MM.1S (cell line): ENCODE data around the gene TMEM44.

Experiments used
- DNase-seq: peaks from one replicate; pipeline ENCODE4 v3.0.0-alpha.2; 2015
- H2AFZ ChIP-seq: fragments of 300-600 bp; sonication (generic); 2 replicates; pipeline ENCODE4 v1.6.0; 2016; ENCODE audit warnings: antibody characterized with exemption, low read length
- H3F3A ChIP-seq: fragments of 300-600 bp; sonication (generic); 2 replicates; pipeline ENCODE4 v1.6.1; 2016; ENCODE audit warnings: mild to moderate bottlenecking, antibody characterized with exemption, low read length, moderate library complexity, mixed read lengths; ENCODE audit not compliant: insufficient read depth
- H3K27ac ChIP-seq: fragments of 300-600 bp; sonication (generic); 2 replicates; pipeline ENCODE4 v1.5.1; 2016; ENCODE audit warnings: mild to moderate bottlenecking, low read length
- H3K27me3 ChIP-seq: fragments of 300-600 bp; sonication (generic); replicated peaks from 2 replicates; pipeline ENCODE4 v1.6.0; 2016; ENCODE audit warnings: low read length; ENCODE audit not compliant: insufficient read depth
- H3K36me3 ChIP-seq: fragments of 300-600 bp; sonication (generic); replicated peaks from 2 replicates; pipeline ENCODE4 v1.6.1; 2016; ENCODE audit warnings: mild to moderate bottlenecking, low read length, mixed read lengths; ENCODE audit not compliant: insufficient read depth
- H3K4me1 ChIP-seq: fragments of 300-600 bp; sonication (generic); 2 replicates; pipeline ENCODE4 v1.6.1; 2016; ENCODE audit warnings: low read length, mixed read lengths
- H3K4me2 ChIP-seq: fragments of 300-600 bp; sonication (generic); 2 replicates; pipeline ENCODE4 v1.6.0; 2016; ENCODE audit warnings: low read depth, low read length
- H3K4me3 ChIP-seq: fragments of 300-600 bp; sonication (generic); 2 replicates; pipeline ENCODE4 v1.5.1; 2016; ENCODE audit warnings: low read length, mixed read lengths
- H3K79me2 ChIP-seq: fragments of 300-600 bp; sonication (generic); 2 replicates; pipeline ENCODE4 v1.6.1; 2016; ENCODE audit warnings: mixed run types, low read length, mixed read lengths
- H3K9ac ChIP-seq: fragments of 300-600 bp; sonication (generic); 2 replicates; pipeline ENCODE4 v1.6.1; 2016; ENCODE audit warnings: low read length, mixed read lengths
- H3K9me2 ChIP-seq: fragments of 300-600 bp; sonication (generic); replicated peaks from 2 replicates; pipeline ENCODE4 v1.6.1; 2016; ENCODE audit warnings: mild to moderate bottlenecking, low read length, mixed read lengths; ENCODE audit not compliant: insufficient read depth
- H3K9me3 ChIP-seq: fragments of 300-600 bp; sonication (generic); replicated peaks from 2 replicates; pipeline ENCODE4 v1.6.1; 2016; ENCODE audit warnings: mild to moderate bottlenecking, low read length, mixed read lengths; ENCODE audit not compliant: insufficient read depth
- H4K20me1 ChIP-seq: fragments of 300-600 bp; sonication (generic); 2 replicates; pipeline ENCODE4 v1.6.1; 2016; ENCODE audit warnings: mild to moderate bottlenecking, low read length, moderate library complexity, mixed read lengths; ENCODE audit not compliant: insufficient read depth
- EZH2 ChIP-seq: fragments of 300-600 bp; sonication (generic); optimal IDR thresholded peaks from 2 replicates; pipeline ENCODE3; 2017; ENCODE audit warnings: low read depth, mild to moderate bottlenecking, antibody characterized with exemption, low read length, mixed read lengths
- EZH2phosphoT487 ChIP-seq: fragments of 300-600 bp; sonication (generic); IDR thresholded peaks from 2 replicates; pipeline ENCODE4 v1.6.1; 2018; ENCODE audit warnings: antibody characterized with exemption, low read length
- TF ChIP-seq, protein P1 (sequence below): fragments of 300-600 bp; sonication (generic); IDR thresholded peaks from 2 replicates; pipeline ENCODE4 v1.5.1; 2016; ENCODE audit warnings: antibody characterized with exemption, low read length, mixed read lengths

Gene TMEM44

GRCh38 chr3:194622621-194623340 lies 10.4 kb downstream of the TMEM44 start:
- H3K4me1 ChIP-seq: no peaks in the 10 kb centered on the region
- DNase-seq: no peak
- H3K27me3 ChIP-seq: no peaks in the 10 kb centered on the region
- no peaks in the 10 kb centered on the region for H3K9me3 ChIP-seq
- H3K4me2 ChIP-seq: no peak overlapping the region
- no peak overlapping the region for H3K4me3 ChIP-seq
- TF ChIP-seq EZH2phosphoT487 (no peak), EZH2 (no peak)
- TF ChIP-seq, protein P1, sequence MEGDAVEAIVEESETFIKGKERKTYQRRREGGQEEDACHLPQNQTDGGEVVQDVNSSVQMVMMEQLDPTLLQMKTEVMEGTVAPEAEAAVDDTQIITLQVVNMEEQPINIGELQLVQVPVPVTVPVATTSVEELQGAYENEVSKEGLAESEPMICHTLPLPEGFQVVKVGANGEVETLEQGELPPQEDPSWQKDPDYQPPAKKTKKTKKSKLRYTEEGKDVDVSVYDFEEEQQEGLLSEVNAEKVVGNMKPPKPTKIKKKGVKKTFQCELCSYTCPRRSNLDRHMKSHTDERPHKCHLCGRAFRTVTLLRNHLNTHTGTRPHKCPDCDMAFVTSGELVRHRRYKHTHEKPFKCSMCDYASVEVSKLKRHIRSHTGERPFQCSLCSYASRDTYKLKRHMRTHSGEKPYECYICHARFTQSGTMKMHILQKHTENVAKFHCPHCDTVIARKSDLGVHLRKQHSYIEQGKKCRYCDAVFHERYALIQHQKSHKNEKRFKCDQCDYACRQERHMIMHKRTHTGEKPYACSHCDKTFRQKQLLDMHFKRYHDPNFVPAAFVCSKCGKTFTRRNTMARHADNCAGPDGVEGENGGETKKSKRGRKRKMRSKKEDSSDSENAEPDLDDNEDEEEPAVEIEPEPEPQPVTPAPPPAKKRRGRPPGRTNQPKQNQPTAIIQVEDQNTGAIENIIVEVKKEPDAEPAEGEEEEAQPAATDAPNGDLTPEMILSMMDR: no peak
- no peaks in the 10 kb centered on the region for H3K36me3 ChIP-seq
- no peak overlapping the region for H2AFZ ChIP-seq
- no peak overlapping the region for H3K27ac ChIP-seq
- H3K9ac ChIP-seq: no peak overlapping the region
- H3K79me2 ChIP-seq: no peaks in the 10 kb centered on the region
- H3F3A ChIP-seq: no peaks in the 10 kb centered on the region
- no peaks in the 10 kb centered on the region for H4K20me1 ChIP-seq
- no peaks in the 10 kb centered on the region for H3K9me2 ChIP-seq

- H3K79me2 ChIP-seq: no peaks in the 10 kb centered on the region
- no peak overlapping the region for H2AFZ ChIP-seq
- H3K27me3 ChIP-seq: no peaks in the 10 kb centered on the region
- no peaks in the 10 kb centered on the region for H3K9me3 ChIP-seq
- no peaks in the 10 kb centered on the region for H3K9me2 ChIP-seq
- no peaks in the 10 kb centered on the region for H3F3A ChIP-seq
- no peak overlapping the region for H3K27ac ChIP-seq
- H3K4me2 ChIP-seq: no peak overlapping the region
- DNase-seq: no peak
- H3K9ac ChIP-seq: no peak overlapping the region
- H3K4me1 ChIP-seq: no peaks in the 10 kb centered on the region
- H3K36me3 ChIP-seq: no peaks in the 10 kb centered on the region
- H4K20me1 ChIP-seq: no peaks in the 10 kb centered on the region
- TF ChIP-seq EZH2 (no peak), EZH2phosphoT487 (no peak)
- TF ChIP-seq, protein P1: no peak
- no peak overlapping the region for H3K4me3 ChIP-seq
These were observed 11.3 kb downstream of the TMEM44 start for GRCh38 chr3:194621947-194622346.

DNA sequence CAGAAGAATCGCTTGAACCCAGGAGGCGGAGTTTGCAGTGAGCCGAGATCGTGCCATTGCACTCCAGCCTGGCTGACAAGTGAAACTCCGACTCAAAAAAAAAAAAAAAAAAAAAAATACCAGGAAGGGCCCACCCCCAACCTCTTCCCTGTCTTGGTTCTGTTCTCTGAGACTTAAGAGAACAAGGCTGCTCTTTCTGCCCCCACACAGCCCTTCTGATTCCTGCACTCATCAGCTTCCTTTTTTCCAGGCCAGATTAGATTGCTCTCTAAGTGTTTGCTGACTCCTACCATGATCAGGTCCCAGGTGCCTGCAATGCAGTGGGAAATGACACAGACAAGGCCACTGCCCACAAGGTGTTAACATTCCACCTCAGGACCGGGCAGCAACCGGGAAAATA lies 13.0 kb downstream of the TMEM44 start:
- TF ChIP-seq EZH2: no peak
- TF ChIP-seq, protein P1: no peak
- TF ChIP-seq EZH2phosphoT487: no peak
- no peaks in the 10 kb centered on the region for H3F3A ChIP-seq
- H4K20me1 ChIP-seq: no peaks in the 10 kb centered on the region
- no peak for DNase-seq
- no peak overlapping the region for H3K4me3 ChIP-seq
- no peaks in the 10 kb centered on the region for H3K36me3 ChIP-seq
- H3K27me3 ChIP-seq: no peaks in the 10 kb centered on the region
- H3K4me2 ChIP-seq: no peak overlapping the region
- H3K9me3 ChIP-seq: no peaks in the 10 kb centered on the region
- H2AFZ ChIP-seq: no peak overlapping the region
- H3K9ac ChIP-seq: no peak overlapping the region
- H3K27ac ChIP-seq: no peak overlapping the region
- H3K4me1 ChIP-seq: no peaks in the 10 kb centered on the region
- H3K9me2 ChIP-seq: no peaks in the 10 kb centered on the region
- H3K79me2 ChIP-seq: no peaks in the 10 kb centered on the region
